Measurements from ENCODE around the gene TECTB.

Gene TECTB

DNA sequence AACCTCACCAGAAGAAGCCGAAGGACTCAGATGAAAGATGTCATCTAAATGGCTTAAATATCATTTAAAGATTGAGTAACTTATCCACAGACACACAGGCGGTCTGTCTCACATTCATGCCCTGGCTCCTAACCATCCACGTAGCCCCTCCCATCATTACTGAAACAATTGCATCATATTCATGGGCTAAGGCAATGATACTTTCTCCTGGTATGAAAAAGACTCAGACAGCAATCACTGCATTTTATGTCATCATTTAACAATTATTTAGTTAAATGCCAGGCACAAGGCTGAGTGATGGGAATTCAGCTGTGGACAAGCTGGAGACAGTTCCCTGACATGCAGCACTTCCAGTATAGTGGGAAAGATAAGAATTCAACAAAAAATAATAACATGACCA lies 11.2 kb upstream of the TECTB start:
- Histone ChIP-seq H3K4me3 (ENCODE audit: low read depth, low read length) (no peak overlapping the region), H3K36me3 (ENCODE audit: control insufficient read depth in 2 of 2, insufficient read depth in 1 of 2, low read length in 2 of 2) (no peaks in the 10 kb centered on the region), H3K9me3 (ENCODE audit: control insufficient read depth, insufficient read depth, low read depth, low read length) (no peaks in the 10 kb centered on the region), H3K4me1 (ENCODE audit: control insufficient read depth, insufficient read depth, low read length) (no peaks in the 10 kb centered on the region), H3K27ac (ENCODE audit: extremely low read depth, low read depth, low read length) (no peak overlapping the region)
- CTCF ChIA-PET: no interaction called here
- TF ChIP-seq KLF7 (tag by site-specific recombination; IDR thresholded peaks at IDR 0.05; ENCODE audit: borderline replicate concordance) (no peak), ZNF791 (tag by site-specific recombination; IDR thresholded peaks at IDR 0.05) (no peak), ZNF292 (tag by site-specific recombination; IDR thresholded peaks at IDR 0.05; ENCODE audit: borderline replicate concordance, low read depth) (no peak), ZNF501 (tag by site-specific recombination; IDR thresholded peaks at IDR 0.05) (no peak), ZNF138 (tag by site-specific recombination; IDR thresholded peaks at IDR 0.05; ENCODE audit: borderline replicate concordance) (no peak), ZNF132 (tag by site-specific recombination; IDR thresholded peaks at IDR 0.05; ENCODE audit: borderline replicate concordance) (no peak), ZNF660 (tag by site-specific recombination; IDR thresholded peaks at IDR 0.05) (peak; percentile 33; the same call in 1 of the 2 replicates)
- TF ChIP-seq, protein P1, sequence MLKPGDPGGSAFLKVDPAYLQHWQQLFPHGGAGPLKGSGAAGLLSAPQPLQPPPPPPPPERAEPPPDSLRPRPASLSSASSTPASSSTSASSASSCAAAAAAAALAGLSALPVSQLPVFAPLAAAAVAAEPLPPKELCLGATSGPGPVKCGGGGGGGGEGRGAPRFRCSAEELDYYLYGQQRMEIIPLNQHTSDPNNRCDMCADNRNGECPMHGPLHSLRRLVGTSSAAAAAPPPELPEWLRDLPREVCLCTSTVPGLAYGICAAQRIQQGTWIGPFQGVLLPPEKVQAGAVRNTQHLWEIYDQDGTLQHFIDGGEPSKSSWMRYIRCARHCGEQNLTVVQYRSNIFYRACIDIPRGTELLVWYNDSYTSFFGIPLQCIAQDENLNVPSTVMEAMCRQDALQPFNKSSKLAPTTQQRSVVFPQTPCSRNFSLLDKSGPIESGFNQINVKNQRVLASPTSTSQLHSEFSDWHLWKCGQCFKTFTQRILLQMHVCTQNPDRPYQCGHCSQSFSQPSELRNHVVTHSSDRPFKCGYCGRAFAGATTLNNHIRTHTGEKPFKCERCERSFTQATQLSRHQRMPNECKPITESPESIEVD (tag by site-specific recombination; IDR thresholded peaks at IDR 0.05): no peak
- TF ChIP-seq, protein P2, sequence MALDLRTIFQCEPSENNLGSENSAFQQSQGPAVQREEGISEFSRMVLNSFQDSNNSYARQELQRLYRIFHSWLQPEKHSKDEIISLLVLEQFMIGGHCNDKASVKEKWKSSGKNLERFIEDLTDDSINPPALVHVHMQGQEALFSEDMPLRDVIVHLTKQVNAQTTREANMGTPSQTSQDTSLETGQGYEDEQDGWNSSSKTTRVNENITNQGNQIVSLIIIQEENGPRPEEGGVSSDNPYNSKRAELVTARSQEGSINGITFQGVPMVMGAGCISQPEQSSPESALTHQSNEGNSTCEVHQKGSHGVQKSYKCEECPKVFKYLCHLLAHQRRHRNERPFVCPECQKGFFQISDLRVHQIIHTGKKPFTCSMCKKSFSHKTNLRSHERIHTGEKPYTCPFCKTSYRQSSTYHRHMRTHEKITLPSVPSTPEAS (tag by site-specific recombination; IDR thresholded peaks at IDR 0.05): no peak
- TF ChIP-seq, protein P3, sequence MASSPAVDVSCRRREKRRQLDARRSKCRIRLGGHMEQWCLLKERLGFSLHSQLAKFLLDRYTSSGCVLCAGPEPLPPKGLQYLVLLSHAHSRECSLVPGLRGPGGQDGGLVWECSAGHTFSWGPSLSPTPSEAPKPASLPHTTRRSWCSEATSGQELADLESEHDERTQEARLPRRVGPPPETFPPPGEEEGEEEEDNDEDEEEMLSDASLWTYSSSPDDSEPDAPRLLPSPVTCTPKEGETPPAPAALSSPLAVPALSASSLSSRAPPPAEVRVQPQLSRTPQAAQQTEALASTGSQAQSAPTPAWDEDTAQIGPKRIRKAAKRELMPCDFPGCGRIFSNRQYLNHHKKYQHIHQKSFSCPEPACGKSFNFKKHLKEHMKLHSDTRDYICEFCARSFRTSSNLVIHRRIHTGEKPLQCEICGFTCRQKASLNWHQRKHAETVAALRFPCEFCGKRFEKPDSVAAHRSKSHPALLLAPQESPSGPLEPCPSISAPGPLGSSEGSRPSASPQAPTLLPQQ (tag by site-specific recombination; IDR thresholded peaks at IDR 0.05): 0 out of 2 replicates have a peak, but pooled peaks have one; percentile 17
- POLR2A ChIA-PET: no interaction called here

GRCh38 chr10:112274831-112275230 lies 8.4 kb upstream of the TECTB start:
- CTCF ChIA-PET: interaction anchor here (0.7 kb wide), 1 partner anchor 791 kb away, joined by 3 read pairs; no protein-coding TSS in a partner anchor
- TF ChIP-seq ZNF112 (tag by site-specific recombination; IDR thresholded peaks at IDR 0.05) (no peak), ZNF311 (tag by site-specific recombination; IDR thresholded peaks at IDR 0.05; ENCODE audit: borderline replicate concordance) (no peak), ZNF624 (tag by site-specific recombination; IDR thresholded peaks at IDR 0.05) (no peak), SP7 (tag by site-specific recombination; IDR thresholded peaks at IDR 0.05) (no peak), SETDB1 (IDR thresholded peaks at IDR 0.05; ENCODE audit: insufficient read length, low read length) (no peak), ZNF335 (tag by site-specific recombination; conservative IDR thresholded peaks at IDR 0.05) (no peak), ZNF10 (tag by site-specific recombination; IDR thresholded peaks at IDR 0.05) (no peak), ZNF48 (tag by site-specific recombination; IDR thresholded peaks at IDR 0.05) (no peak), ZSCAN30 (tag by site-specific recombination; IDR thresholded peaks at IDR 0.05) (no peak), TCF7L2 (IDR thresholded peaks at IDR 0.05; ENCODE audit: borderline replicate concordance, low read depth, low read length) (no peak), ZEB2 (tag by site-specific recombination; IDR thresholded peaks at IDR 0.05) (no peak), ZFP37 (tag by site-specific recombination; IDR thresholded peaks at IDR 0.05) (no peak)
- TF ChIP-seq, protein P4, sequence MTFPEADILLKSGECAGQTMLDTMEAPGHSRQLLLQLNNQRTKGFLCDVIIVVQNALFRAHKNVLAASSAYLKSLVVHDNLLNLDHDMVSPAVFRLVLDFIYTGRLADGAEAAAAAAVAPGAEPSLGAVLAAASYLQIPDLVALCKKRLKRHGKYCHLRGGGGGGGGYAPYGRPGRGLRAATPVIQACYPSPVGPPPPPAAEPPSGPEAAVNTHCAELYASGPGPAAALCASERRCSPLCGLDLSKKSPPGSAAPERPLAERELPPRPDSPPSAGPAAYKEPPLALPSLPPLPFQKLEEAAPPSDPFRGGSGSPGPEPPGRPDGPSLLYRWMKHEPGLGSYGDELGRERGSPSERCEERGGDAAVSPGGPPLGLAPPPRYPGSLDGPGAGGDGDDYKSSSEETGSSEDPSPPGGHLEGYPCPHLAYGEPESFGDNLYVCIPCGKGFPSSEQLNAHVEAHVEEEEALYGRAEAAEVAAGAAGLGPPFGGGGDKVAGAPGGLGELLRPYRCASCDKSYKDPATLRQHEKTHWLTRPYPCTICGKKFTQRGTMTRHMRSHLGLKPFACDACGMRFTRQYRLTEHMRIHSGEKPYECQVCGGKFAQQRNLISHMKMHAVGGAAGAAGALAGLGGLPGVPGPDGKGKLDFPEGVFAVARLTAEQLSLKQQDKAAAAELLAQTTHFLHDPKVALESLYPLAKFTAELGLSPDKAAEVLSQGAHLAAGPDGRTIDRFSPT (tag by site-specific recombination; IDR thresholded peaks at IDR 0.05): no peak
- TF ChIP-seq, protein P5, sequence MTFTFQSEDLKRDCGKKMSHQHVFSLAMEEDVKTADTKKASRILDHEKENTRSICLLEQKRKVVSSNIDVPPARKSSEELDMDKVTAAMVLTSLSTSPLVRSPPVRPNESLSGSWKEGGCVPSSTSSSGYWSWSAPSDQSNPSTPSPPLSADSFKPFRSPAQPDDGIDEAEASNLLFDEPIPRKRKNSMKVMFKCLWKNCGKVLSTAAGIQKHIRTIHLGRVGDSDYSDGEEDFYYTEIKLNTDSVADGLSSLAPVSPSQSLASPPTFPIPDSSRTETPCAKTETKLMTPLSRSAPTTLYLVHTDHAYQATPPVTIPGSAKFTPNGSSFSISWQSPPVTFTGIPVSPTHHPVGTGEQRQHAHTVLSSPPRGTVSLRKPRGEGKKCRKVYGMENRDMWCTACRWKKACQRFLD (tag by site-specific recombination; IDR thresholded peaks at IDR 0.05): no peak
- TF ChIP-seq, protein P6, sequence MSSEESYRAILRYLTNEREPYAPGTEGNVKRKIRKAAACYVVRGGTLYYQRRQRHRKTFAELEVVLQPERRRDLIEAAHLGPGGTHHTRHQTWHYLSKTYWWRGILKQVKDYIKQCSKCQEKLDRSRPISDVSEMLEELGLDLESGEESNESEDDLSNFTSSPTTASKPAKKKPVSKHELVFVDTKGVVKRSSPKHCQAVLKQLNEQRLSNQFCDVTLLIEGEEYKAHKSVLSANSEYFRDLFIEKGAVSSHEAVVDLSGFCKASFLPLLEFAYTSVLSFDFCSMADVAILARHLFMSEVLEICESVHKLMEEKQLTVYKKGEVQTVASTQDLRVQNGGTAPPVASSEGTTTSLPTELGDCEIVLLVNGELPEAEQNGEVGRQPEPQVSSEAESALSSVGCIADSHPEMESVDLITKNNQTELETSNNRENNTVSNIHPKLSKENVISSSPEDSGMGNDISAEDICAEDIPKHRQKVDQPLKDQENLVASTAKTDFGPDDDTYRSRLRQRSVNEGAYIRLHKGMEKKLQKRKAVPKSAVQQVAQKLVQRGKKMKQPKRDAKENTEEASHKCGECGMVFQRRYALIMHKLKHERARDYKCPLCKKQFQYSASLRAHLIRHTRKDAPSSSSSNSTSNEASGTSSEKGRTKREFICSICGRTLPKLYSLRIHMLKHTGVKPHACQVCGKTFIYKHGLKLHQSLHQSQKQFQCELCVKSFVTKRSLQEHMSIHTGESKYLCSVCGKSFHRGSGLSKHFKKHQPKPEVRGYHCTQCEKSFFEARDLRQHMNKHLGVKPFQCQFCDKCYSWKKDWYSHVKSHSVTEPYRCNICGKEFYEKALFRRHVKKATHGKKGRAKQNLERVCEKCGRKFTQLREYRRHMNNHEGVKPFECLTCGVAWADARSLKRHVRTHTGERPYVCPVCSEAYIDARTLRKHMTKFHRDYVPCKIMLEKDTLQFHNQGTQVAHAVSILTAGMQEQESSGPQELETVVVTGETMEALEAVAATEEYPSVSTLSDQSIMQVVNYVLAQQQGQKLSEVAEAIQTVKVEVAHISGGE (tag by site-specific recombination; conservative IDR thresholded peaks at IDR 0.05; ENCODE audit: low read depth): no peak

More at GRCh38 chr10:112274831-112275230, 8.4 kb upstream of the TECTB start:
- no peak overlapping the region for H3K27ac ChIP-seq (ENCODE audit: extremely low read depth, low read depth, low read length)
- no peaks in the 10 kb centered on the region for H3K4me1 ChIP-seq (ENCODE audit: control insufficient read depth, insufficient read depth, low read length)
- POLR2A ChIA-PET: no interaction called here
- no peak overlapping the region for H3K4me3 ChIP-seq (ENCODE audit: low read depth, low read length)
- H3K9me3 ChIP-seq (ENCODE audit: control insufficient read depth, insufficient read depth, low read depth, low read length): no peaks in the 10 kb centered on the region
- no peaks in the 10 kb centered on the region for H3K36me3 ChIP-seq (ENCODE audit: control insufficient read depth in 2 of 2, insufficient read depth in 1 of 2, low read length in 2 of 2)

Data from HEK293 (cell line).